Renal pelvis (tissue), 4 donors: Measurements from ENCODE around the gene CILP. TPM values are rescaled to one million over a fixed set of nuclear protein-coding genes. Genes with fewer than 3 reads are reported as not detected.
"Not testable (repeated sequence)": the region's sequence is repeated elsewhere in the genome, so short reads cannot be mapped to it uniquely, and the experiment has no call there.

Experiments
- DNase-seq: peaks from one replicate; pipeline ENCODE4 v3.0.0-alpha.2; 2013
- polyA plus RNA-seq, 3 donors: library from polyadenylated mRNA; unstranded; fragments of 120-200 nt; gene quantifications; one replicate each; pipeline ENCODE4 v1.2.1, GENCODE V29; 2013; ENCODE audit not compliant: insufficient read length in 3 of 3

The CILP gene
- polyA plus RNA-seq, 3 donors = 3.2 to 4.4 (median 3.4) TPM

DNA sequence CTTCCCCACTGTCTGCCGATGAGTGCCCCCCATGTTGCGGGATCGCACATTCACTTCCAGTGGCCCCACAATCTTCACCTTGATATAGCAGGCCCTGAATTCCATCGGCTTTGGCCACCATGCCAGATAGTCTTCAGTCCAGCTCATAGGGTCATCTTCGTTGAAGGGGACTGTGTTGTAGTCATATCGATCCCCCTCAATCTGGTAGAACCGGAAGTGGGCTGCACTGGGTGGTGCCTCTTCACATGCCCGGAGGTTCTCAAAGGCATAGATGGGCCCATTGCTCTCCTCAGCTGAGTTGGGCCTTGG, 14.0 kb downstream of the CILP start:
- DNase-seq = no peak

- no peak for DNase-seq
Observed at GRCh38 chr15:65196637-65197336, 14.5 kb downstream of the CILP start.

- DNase-seq = no peak
Observed at GRCh38 chr15:65195548-65195923, 15.7 kb downstream of the CILP start.

DNA sequence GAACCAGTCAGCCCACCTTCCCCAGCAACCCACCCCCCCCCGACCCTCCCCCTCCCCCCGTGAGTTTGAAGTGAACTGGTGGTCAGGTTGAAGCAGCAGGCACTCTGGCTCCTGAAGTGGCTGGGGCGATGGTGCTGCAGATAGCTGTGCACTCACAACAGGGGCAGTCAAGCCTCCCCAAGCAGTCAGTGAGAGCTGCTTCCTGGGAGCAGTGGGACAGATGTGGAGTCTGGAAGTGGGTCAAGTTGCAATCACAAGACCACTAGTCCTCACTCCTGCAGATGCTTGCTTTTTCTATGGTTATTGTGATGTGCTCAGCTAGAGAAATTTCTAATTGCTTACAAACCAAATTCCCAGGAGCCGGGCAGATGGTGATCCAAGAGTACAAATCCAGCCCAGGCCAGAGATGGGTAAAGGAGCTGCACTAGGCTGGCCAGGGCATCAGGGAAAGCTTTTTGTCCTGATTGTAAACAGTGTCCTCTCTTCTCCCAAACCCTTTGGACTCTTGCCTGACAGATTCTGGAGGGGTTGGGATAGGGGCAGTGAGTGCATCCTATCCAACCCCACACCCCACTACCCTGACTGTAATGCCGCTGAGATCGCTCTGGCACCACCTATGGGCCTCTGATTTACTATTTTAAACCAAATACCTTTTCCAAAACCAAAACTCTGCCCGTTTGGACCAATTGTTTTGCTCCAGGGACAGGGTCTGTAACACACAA, 16.3 kb downstream of the CILP start:
- DNase-seq = no peak

DNA sequence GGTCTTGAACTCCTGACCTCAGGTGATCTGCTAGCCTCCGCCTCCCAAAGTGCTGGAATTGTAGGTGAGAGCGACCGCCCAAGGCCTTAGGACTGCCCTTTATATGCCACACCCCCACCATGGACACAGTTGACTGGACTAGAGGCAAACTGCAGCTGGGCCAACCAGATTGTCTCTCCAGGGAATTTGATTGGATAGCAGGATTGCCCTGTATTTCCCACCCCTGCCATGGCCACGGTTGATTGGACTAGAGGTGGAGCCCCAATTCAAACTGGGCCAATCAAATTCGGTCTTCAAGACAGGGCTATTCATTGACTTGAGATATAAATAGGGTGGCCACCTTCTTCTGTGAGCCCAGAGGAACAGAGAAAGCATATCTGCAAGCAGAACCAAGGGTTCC, 19.3 kb downstream of the CILP start:
- no peak for DNase-seq

- DNase-seq = peak; percentile 53
Observed at GRCh38 chr15:65189102-65189740, 22.1 kb downstream of the CILP start.

DNA sequence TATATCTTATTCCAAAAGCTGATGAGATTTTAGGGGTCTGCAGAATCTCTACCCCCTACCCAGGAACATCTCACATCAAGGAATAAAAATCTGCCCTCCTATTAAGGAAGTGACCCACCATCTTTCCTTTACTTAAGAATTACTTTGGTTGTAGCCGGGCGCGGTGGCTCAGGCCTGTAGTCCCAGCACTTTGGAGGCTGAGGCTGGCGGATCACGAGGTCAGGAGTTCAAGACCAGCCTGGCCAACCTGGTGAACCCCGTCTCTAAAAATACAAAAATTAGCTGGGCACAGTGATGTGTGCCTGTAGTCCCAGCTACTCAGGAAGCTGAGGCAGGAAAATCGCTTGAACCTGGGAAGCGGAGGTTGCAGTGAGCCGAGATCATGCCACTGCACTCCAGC, 22.8 kb downstream of the CILP start:
- not testable (repeated sequence) for DNase-seq

DNA sequence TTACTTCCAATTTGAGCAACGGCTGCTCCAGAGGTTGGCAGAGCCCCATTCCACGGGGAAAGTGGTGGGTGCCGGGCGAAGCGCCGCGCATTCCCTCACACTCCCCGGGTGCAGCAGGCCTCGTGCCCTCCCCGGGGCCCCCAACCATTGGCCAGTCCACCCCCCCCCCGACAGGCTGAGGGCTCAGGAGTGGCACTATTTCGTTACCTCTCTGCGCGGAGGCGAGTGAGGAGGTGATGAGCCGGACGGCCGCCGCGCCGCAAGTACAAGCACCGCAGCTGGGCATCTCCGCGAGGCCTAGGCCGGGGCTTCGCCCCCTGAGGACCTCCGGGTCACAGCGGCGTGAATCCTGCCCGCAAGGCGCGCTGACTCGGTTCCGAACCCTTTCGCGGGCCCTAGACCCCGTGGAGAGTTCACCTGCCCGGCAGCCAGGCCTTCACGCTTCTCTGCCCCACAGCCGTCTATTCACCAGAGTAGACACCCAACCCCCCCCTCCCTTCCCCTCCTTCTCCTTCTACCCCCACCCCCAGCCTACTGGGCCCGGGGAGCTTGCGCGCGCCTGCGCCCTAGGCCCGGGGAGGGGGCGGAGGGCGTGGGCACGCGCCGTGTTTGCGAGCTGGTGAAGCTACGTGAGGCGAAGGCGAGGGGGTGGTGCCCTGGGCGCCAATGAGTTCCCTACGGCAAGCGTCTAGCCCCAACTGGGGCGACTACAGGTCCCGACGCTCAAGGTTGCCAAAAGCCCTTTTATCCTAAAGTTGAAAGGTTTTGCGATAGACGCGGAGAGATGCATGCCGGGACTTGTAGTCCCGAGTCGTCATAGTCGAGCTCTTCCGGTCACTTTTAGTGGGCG, 26.2 kb downstream of the CILP start, which contains the start of gene CLPX:
Gene CLPX, minus strand, starts transcription at position 475 of the 850 bp plus-strand sequence. Its CDS starts 189 bp downstream, at position 286.
- peak; percentile 93 for DNase-seq

GRCh38 chr15:65184305-65184867, 26.9 kb downstream of the CILP start:
- peak; percentile 51 for DNase-seq

DNA sequence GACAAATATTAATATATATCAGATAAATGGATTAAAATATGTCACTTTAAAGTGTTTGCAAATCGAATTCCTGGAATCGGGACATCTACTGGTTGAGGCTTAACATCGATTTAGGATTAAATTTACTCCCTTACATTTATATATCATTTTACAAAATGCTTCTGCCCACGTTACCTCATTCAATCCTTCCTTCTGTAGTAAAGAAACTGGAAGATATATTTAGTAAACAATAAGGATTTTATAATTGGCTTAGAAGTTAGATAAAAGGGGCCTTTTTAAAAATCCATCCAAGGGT, 27.5 kb downstream of the CILP start:
- DNase-seq = no peak

GRCh38 chr15:65182538-65182937, 28.7 kb downstream of the CILP start:
- DNase-seq = no peak

- not testable (repeated sequence) for DNase-seq
Observed at GRCh38 chr15:65181582-65182353, 29.5 kb downstream of the CILP start.

DNA sequence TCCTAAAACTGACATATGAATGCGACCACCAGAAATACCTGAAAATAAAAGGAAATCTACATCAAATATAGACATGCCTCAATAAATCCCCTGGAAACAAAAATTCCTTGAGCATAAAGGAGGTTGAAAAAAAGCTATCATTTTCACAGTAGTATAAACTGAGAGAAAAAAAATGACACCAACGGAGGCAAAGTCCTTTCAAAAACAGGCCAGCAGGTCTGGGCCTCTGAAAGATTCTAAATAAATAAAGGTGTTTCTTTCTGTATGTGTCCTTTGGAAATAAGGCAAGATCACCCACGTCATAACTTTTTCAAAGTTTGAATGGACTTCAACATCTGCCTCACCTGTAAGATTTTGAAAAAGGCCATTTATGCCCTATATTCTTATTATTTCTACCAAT, 31.1 kb downstream of the CILP start:
- no peak for DNase-seq

DNA sequence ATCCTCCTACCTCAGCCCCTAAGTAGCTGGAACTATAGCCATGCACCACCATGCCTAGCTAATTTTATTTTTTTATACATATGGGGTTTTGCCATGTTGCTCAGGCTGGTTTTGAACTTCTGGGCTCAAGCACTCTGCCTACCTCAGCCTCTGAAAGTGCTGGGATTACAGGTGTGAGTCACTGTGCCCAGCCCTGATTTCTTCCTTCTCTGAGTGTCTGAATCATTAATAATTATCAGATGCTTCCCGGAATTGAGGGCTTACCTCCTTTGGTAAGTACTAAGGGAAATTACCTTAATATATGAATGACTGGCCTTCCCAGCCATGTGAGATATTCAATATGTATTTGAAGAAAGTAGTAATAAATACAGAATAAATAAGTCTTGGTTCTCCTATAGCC, 33.4 kb downstream of the CILP start:
- no peak for DNase-seq

DNA sequence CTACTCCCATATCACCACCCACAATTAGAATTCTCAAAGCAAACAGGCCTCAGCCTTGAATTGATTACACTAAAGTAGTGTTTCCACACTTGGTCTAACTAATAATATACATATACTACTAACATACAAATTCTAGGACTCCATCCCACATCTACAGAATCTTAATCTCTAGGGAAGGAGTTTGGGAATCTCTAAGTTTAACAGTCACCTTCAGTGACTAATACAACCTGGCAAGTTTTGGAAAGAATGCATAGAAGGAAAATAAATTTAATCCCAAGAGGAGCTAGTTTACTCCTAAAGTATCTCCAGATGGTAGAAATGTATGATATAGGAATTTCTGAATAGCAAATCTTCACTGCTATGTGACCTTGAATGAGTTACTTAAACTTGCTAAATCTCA, 35.2 kb downstream of the CILP start:
- DNase-seq = no peak

DNA sequence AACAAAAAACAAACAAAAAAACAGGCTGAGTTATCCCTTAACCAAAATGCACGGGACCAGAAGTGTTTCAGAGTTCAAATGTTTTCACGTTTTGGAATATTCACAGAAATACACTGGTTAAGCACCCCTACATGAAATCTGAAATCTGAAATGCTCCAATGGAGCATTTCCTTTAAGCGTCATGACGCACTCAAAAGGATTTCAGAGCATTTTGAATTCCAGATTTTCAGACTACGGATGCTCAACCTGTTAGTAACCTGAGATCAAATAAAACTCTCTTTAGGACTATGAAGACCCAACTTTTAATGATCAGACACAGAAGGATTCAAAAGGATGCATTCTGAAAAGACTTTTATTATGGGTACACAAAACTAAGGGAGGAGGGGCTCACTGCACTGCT, 35.8 kb downstream of the CILP start:
- DNase-seq = no peak

- no peak for DNase-seq
Observed at GRCh38 chr15:65174509-65174908, 36.8 kb downstream of the CILP start.

- DNase-seq = no peak
Observed at GRCh38 chr15:65172531-65172930, 38.7 kb downstream of the CILP start.

GRCh38 chr15:65171428-65171827, 39.8 kb downstream of the CILP start:
- DNase-seq = no peak

GRCh38 chr15:65165875-65166274, 45.4 kb downstream of the CILP start:
- no peak for DNase-seq

DNA sequence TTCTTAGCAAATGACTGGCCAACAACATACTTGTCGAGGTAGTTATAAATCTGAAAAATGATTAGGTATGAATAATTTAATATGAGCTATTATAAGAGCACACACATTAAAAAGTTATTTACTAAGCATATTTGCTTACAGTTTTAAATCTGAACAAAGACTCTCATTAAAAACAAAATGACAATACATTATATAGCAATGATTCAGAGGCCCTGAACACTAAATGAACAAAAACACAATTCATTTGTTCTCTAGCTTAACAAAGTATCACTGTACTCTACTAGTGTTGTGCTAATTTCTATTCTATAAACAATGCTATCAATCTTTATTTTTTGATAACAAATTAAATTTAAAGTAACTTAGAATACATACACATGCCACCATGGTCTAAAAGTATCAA, 47.1 kb downstream of the CILP start:
- no peak for DNase-seq
